HT1080 (cell line): Measurements from ENCODE around the gene CLDN3. TPM values are rescaled to one million over a fixed set of nuclear protein-coding genes. Genes with fewer than 3 reads are reported as not detected.
A peak's percentile ranks its signal among the peaks of the same experiment; 100 is the strongest.

ENCODE experiments used
- DNase-seq: peaks from one replicate; pipeline ENCODE4 v3.0.0-alpha.2; 2015; ENCODE audit warnings: low read depth
- total RNA-seq: library from RNA; depleted of rRNA; stranded (reverse); fragments of >200 nt; shearing (Covaris generic); gene quantifications from 2 replicates; pipeline ENCODE4 v1.2.3, GENCODE V29; 2014

Gene CLDN3
- total RNA-seq, 1 experiment from 2014 or later = not detected

DNA sequence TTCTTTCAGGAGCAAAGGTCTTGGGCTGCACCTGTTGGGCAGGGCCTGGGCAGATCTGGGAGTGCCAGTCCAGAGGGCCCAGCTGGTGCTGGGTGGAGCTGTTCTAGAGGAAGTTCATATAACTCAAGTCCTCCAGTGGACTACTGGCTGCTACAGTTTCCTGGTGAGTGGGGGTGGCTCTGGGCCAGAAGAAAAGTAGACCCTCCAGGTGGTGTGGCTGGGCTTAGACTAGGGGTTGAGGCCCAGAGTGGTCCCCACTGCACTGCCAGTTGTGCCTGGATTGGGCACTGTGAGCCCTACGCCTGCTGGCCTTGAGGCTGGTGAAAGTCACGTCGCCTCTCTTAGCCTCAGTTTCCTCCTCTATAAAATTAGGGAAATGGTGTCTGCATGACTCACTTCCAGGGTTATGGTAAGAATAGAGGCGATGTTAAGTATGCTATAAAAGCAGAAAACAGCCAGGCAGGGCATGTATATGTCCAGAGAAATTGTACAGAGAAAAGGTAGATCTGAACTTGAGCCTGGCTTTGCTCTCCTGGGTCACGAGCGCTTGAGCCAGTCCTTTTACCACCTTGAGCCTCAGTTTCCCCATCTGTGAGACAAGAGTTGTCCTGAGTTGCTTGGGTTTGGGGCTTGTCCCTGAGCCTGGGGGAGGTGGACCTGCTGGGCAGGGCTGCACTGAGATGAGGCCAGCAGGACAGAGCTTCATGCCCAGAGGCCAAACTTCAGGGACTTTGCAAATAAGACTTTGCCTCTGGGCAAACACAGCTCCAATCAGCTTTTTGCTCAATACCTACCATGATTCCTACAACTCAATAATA lies 3.8 kb upstream of the CLDN3 start:
- DNase-seq = no peak

DNA sequence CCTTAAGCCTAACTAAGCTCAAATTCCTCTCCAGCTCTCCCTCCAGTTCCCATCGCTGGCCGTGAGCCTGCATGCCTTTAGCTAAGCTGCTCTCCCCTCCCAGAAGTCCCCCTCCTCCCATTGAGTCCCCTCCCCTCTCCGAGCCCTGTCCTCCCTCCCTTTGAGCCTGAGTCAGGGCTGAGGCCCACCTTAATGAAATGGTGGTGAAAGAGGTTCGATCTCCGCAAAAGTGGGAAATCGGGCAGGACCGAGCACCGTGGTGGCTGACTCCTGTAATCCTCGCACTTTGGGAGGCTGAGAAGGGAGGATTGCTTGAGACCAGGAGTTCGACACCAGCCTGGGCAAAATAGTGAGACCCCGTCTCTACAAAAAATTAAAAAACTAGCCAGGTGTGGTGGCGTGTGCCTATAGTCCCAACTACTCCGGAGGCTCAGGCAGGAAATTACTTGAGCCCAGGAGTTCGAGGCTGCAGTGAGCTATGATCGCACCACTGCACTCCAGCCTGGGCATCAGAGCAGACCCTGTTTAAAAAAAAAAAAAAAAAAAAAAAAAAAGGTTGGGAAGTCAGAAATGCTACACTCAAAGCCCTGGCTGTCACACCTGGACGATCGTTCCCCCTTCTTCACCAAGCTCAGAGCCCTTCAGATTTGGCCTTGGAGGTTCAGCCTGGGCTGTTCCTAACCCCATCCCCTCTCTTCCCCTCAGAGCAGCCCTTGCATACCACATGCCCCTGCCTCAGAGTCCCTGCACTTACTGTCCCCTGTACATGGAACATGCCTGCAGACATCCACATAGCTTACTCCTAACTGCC lies 995 bp upstream of the CLDN3 start:
- DNase-seq = no peak

GRCh38 chr7:73769481-73770001 lies 529 bp downstream of the CLDN3 start:
- no peak for DNase-seq

GRCh38 chr7:73768641-73769480 lies 1.2 kb downstream of the CLDN3 start:
- no peak for DNase-seq

DNA sequence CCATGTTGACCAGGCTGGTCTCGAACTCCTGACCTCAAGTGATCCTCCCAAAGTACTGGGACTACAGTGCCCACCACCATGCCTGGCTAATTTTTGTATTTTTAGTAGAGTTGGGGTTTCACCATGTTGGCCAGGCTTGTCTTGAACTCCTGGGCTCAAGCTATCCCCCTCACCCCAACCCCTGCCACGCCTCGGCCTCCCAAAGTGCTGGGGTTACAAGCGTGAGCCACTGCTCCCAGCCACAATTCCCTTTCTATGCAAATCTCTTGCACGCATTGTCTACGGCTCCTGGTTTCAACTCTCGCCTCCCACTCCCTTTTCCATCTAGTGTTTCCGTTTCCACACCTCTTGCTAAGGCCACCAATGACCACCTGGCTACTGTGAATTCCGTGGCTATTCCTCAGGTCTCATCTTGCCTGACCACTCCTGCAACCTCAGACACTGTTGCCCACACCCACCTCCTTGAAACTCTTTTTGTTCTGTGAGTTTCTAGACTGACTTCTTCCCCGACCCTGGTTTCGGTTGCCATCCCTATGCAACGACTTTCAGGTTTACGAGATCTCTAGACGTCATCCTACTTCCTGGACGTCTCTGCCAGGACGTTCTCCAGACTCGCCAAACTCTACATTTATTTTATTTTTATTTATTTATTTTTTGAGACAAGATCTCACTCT lies 3.4 kb downstream of the CLDN3 start:
- DNase-seq = no peak

DNA sequence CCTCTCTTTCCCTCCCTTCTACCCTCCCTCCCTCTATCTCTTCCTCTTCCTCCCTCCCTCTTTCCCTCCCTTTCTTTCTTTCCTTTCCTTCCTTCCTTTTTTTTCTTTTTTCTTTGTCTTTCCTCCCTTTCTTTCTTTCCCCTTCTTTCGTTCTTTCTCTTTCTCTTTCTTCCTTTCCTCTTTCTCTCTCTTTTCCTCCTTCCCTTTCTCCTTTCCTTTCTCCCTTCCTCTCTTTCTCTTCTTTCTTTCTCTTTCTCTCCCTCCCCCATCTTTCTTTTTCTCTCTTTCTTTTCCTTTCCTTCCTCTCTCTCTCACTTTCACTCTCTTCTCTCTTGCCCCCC lies 7.4 kb downstream of the CLDN3 start:
- no peak for DNase-seq

DNA sequence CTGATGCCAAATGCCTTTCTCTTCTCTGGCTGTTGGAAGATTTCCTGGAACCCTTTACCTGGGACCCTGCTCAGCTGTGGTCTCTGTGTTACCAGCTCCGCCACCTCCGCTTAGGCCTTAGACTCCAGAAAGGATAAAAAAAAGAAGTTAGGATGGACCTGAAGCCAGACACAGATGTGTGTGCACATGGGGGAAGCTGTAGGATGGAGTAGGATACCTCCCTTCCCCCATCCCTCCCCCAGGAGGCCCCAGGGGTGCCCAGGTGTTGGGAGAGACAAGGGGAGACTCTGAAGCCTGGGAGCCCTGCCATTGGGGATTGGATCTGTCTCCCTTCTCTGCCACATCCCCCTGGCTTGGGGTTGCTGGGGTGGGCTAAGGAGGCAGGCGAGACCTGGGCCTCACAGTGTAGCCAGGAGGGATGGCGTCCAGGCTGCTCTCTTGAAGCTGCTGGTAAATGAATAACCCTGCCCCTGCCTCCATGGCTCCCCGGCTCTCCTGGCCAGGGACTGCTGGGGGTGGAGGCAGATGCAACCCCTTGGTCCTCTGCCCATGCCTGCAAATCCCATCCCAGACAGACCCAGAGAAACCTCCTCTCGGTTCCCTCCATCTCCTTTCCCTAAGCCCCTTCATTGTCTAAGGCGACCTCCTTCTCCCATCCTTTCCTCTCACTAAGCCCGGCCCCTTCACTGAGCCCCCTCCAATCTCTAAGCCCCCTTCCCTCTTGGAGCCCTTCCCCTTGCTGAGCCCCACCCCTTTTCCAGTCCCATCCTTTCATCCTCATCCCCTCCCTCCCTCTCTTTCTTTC lies 8.0 kb downstream of the CLDN3 start:
- DNase-seq = no peak

DNA sequence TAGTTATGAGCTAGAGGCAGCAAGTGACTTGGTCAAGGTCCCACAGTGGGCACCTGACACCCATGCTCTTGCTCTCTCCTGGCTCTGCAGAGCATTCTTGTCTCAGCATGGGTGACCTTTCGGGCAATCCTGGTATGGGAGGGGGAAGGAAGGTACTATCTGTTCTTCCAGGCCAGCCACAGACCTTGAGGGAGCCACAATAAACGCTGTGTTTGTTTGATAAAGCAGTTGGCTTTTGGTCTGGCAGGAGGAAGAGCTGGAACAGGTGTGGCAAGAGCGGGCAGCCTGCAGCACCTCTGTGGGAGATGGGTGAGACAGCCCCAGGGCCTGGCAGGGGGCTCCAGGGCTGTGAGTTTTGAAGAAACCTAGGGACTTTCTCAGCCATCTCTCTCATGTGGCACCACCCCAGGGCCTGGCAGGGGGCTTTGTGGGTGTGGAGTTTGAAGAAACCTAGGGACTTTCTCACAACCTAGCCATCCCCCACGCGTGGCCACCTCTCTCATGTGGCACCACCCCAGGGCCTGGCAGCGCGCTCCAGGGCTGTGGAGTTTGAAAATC lies 11.4 kb downstream of the CLDN3 start:
- no peak for DNase-seq

- no peak for DNase-seq
These were observed 19.9 kb downstream of the CLDN3 start for GRCh38 chr7:73749931-73750776.

DNA sequence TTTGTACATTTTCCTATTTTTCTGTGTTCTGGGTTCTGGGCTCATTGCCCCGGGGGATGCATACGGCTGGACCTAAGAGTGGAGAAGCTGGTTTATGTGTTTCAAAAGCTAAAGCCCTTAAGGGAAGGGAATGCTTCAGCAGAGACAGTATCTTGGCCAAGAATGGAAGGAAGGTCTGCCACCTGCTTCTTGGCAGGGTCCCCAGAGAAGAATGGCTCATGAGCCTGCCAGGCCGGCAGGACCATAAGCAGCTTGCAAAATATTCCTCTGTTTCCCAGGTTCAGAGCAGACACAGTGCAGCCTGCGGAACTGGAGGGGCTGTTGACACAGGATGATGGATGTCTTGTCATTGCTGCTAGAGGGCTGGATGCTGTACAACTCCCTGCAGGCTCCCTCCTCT lies 23.7 kb downstream of the CLDN3 start:
- DNase-seq = no peak

DNA sequence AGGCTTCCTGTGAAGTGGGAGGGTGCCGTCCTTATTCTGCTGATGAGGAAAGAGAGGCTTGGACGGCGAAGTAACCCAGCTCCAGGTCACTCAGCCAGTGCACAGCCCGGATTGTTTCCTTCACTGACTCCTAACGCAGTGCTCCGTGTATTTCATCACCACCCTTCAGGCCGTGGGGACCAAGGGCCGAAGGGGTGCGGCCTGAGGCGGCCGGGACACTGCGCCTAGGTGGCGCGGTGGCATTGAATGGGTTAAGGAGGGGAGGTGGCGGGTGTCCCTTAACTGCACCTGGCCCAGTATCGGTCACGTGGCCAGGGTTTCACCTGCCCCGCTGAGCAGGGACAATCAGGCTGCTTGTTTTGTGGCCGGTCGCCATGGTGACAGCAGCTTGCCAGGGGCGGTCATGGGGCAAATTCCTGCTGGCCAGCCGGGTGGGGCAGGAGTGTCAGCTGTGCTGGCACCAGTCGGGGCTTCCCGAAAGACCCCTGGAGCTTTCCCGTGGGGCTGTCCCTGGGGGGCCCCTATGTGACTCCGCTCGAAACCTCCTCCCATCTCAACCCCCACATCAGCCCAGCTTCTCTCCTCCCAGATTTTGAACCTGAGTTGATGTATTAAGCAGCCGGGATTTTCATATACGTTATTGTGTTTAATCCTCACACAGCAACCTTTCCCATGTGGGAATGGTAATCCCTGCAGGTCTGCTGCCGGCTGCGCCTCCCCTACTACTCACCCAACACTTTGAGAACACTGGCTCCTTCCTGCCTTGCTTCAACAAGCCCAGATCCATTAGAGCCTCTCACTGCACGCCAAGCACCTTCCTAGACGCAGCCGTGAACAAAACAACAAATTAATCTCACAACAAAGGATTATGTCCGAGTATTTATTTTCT lies 27.1 kb downstream of the CLDN3 start:
- DNase-seq = no peak

- no peak for DNase-seq
These were observed 27.7 kb downstream of the CLDN3 start for GRCh38 chr7:73742338-73742752.

- no peak for DNase-seq
These were observed 28.5 kb downstream of the CLDN3 start for GRCh38 chr7:73741600-73741999.

DNA sequence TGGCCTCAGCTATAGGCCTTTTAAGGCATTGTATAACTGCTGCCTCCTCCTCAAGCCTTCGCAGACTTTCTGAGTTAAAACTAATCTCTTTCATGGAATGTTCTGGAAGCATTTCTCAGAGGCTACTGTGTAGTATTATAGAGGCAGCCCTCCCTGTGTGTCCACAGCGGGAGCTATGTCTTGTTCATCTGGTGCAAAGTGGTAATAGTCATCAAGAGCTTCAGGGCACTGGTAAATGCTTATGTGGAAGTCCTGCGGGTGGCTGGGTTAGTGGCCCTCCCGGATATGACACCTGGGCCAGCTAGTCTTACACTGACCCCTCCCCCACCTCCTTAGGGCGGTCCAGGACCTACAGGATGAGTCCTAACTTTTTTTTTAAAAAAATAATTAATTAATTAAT lies 29.3 kb downstream of the CLDN3 start:
- DNase-seq = no peak

DNA sequence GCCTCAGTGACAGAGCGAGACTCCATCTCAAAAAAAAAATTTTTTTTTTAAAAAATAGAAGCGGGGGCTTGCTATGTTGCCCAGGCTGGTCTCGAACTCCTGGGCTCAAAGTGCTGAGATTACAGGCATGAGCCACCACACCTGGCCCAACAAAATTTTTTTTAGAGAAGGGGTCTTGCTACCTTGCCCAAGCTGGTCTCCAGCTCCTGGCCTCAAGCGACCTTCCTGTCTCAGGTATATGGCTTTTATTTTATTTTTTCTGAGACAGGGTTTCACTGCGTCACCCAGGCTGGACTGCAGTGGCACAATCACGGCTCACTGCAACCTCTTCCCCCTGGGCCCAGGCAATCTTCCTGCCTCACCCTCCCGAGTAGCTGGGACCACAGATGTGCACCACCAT lies 29.9 kb downstream of the CLDN3 start:
- DNase-seq = no peak

GRCh38 chr7:73739387-73739767 lies 30.7 kb downstream of the CLDN3 start:
- DNase-seq = no peak

GRCh38 chr7:73738612-73739386 lies 31.3 kb downstream of the CLDN3 start, which contains the start of gene ABHD11:
Gene ABHD11 (minus strand): TSS chr7:73738802. CDS start chr7:73738770, 32 bp downstream.
- peak; percentile 88 for DNase-seq
